GM12875 (cell line): ENCODE results near the gene GPC3.

Experiments used
- H3K4me3 ChIP-seq: one replicate; pipeline ENCODE4 v1.5.1; 2011; ENCODE audit warnings: low read depth, low read length, control low read depth
- CTCF ChIP-seq: IDR thresholded peaks from 2 replicates; pipeline ENCODE4 v1.5.1; 2011; ENCODE audit warnings: low read depth, mild to moderate bottlenecking, control low read depth, inconsistent platforms, low read length, moderate library complexity, borderline replicate concordance; ENCODE audit not compliant: insufficient read depth

The GPC3 gene

DNA sequence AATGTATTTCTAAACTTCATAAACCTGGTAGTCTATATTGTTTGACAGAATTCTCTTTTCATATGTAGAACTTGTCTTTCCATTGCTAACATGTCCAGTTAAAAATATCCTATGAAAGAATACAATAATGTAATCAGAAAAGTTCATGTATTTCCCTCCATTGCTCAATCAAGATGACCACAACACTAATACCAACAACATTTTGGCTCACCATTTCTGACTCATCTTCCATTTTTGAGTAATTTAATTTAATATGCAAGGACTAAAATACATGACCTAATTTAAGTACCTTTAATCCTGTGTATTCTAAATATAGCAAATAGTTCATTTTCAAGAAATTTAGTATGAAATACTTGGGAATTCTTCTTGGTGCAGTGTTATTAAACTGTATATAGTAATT lies 330.6 kb downstream of the GPC3 start:
- no peak for TF ChIP-seq CTCF
- H3K4me3 ChIP-seq = no peak overlapping the region

GRCh38 chrX:133653358-133653757 lies 332.0 kb downstream of the GPC3 start:
- TF ChIP-seq CTCF = no peak

GRCh38 chrX:133652185-133652584 lies 333.2 kb downstream of the GPC3 start:
- no peak for TF ChIP-seq CTCF
- no peak overlapping the region for H3K4me3 ChIP-seq

More at GRCh38 chrX:133653358-133653757, 332.0 kb downstream of the GPC3 start:
- no peak overlapping the region for H3K4me3 ChIP-seq

- TF ChIP-seq CTCF = no peak
- no peak overlapping the region for H3K4me3 ChIP-seq
Measured at GRCh38 chrX:133650239-133650638, 335.2 kb downstream of the GPC3 start.

DNA sequence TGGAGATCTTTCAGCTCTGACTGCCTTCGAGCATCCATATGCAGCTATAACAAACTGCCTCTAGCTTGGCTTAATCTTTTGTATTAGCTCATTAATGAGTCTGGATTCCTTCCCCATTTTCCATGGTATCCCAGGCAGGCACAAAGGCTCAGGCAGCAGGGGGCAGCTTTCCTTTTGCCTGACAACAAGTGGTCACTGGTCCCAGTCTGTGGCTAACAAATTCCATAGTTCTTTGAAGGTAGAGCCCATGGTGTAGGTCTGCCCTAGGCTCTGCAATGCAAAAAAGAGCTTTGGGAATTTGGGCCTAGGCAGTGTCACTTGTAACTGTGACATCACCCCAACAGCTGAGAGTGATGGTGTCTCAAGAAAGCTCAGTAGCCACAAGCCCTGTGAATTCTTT lies 335.7 kb downstream of the GPC3 start:
- TF ChIP-seq CTCF = no peak

GRCh38 chrX:133648594-133648993 lies 336.8 kb downstream of the GPC3 start:
- no peak for TF ChIP-seq CTCF
- H3K4me3 ChIP-seq = no peak overlapping the region

More for the DNA sequence above, 335.7 kb downstream of the GPC3 start:
- no peak overlapping the region for H3K4me3 ChIP-seq

- TF ChIP-seq CTCF = no peak
- H3K4me3 ChIP-seq = no peak overlapping the region
Measured at GRCh38 chrX:133646719-133647116, 338.7 kb downstream of the GPC3 start.
